ENCODE results near the gene ZNF22. TPM values are rescaled to one million over a fixed set of nuclear protein-coding genes. Genes with fewer than 3 reads are reported as not detected.
A peak's percentile ranks its signal among the peaks of the same experiment; 100 is the strongest.

The ZNF22 gene
- total RNA-seq, 4 donors from 2014 or later = 3.6 to 14.5 (median 8.0) TPM

DNA sequence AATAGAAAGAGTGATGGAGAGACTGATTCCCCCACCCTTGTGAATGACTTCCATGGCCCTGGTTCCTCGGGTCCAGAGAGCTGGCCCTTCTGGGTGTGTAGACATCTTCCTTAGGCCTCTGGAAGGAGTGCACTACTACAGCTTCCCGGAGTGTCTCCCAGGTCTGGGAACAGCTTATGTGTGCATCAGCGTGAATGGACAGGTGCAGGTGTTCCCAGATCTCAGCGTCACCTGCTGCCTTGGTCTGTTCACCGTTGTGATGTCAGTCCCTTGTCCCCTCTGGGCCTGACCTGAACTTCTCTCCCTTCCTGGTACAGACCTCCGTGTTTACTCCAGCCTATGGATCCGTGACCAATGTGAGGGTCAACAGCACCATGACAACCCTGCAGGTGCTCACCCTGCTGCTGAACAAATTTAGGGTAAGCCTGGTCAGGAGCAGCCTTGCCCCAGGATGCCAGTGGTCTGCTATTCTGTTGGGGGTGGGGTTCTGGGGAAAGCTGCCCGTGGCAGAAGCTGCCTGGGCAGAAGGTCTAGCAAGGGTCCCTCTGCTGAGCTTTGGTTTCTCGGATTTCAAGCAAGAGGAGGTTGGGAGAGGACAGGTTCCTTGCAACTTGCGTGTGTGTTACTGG lies 11.7 kb upstream of the ZNF22 start:
- Histone ChIP-seq H3K36me3 (peaks cover 0 to 5% (median 0%) of the 10 kb centered on the region in 3 donors), H3K4me1 (peaks cover 7 to 77% (median 63%) of the 10 kb centered on the region in 3 donors)
- TF ChIP-seq, protein P1, sequence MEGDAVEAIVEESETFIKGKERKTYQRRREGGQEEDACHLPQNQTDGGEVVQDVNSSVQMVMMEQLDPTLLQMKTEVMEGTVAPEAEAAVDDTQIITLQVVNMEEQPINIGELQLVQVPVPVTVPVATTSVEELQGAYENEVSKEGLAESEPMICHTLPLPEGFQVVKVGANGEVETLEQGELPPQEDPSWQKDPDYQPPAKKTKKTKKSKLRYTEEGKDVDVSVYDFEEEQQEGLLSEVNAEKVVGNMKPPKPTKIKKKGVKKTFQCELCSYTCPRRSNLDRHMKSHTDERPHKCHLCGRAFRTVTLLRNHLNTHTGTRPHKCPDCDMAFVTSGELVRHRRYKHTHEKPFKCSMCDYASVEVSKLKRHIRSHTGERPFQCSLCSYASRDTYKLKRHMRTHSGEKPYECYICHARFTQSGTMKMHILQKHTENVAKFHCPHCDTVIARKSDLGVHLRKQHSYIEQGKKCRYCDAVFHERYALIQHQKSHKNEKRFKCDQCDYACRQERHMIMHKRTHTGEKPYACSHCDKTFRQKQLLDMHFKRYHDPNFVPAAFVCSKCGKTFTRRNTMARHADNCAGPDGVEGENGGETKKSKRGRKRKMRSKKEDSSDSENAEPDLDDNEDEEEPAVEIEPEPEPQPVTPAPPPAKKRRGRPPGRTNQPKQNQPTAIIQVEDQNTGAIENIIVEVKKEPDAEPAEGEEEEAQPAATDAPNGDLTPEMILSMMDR (IDR thresholded peaks at IDR 0.05) = no peak
- no peak for TF ChIP-seq POLR2A (IDR thresholded peaks at IDR 0.05)

DNA sequence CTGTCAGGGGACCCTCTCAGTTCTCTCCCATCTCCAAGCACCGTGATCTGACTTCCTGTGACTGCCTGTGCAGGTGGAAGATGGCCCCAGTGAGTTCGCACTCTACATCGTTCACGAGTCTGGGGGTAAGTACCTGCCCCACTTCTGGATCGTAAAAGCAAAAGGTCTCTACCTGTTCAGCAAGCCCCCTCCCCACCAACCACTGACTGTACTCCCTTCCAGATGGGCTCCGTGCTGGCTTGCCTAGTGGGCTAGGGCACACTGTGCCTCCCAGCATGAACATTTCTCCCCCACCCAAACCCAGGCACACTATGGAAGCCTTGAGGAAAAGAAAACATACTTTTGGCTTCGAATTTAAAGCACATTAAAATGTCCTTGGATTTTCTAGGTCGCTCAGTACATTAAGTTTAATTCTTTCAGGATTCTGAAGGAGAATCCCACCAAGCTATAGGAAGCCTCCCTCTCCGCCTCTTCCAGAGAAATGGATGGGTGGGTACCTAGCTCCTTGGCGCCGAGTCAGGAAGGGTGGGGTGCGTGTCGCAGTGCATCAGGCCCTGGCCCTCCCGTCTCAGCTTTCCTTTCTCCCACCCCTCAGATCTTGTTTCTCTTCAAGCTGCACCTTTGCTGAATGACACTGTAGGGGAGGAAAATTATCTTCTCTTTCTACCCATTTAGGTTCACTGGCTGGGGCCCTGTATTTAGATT lies 11.0 kb upstream of the ZNF22 start:
- Histone ChIP-seq H3K4me3 (no peak overlapping the region), H3K36me3 (peaks cover 0 to 5% (median 0%) of the 10 kb centered on the region in 3 donors), H3K9me3 (no peaks in the 10 kb centered on the region), H3K27me3 (peaks cover 0 to 4% (median 0%) of the 10 kb centered on the region in 4 donors), H3K4me1 (peaks cover 5 to 76% (median 63%) of the 10 kb centered on the region in 3 donors), H3K27ac (peak overlapping the region in 2 of 4 donors; percentile 54 to 96)
- DNase-seq = no peak
- TF ChIP-seq POLR2A (IDR thresholded peaks at IDR 0.05) = no peak
- TF ChIP-seq, protein P1 (IDR thresholded peaks at IDR 0.05) = no peak
- 79 to 80% methylated on average over 8 to 14 of the region's 14 CpGs for WGBS, 2 donors
- intact Hi-C loops (cut with DNase I) = no loop called here

More for the DNA sequence above, 11.7 kb upstream of the ZNF22 start:
- WGBS, 2 donors = 83 to 92% methylated on average over 5 to 7 of the region's 10 CpGs
- intact Hi-C loops (cut with DNase I) = no loop called here
- Histone ChIP-seq H3K27ac (no peak overlapping the region), H3K27me3 (peaks cover 0 to 4% (median 0%) of the 10 kb centered on the region in 4 donors), H3K9me3 (no peaks in the 10 kb centered on the region), H3K4me3 (no peak overlapping the region)
- DNase-seq = no peak

GRCh38 chr10:44990302-44990655 lies 10.4 kb upstream of the ZNF22 start:
- TF ChIP-seq, protein P1 (IDR thresholded peaks at IDR 0.05) = no peak
- TF ChIP-seq POLR2A (IDR thresholded peaks at IDR 0.05) = no peak
- intact Hi-C loops (cut with DNase I) = no loop called here
- WGBS, 2 donors = 42 to 71% methylated on average over 8 of the region's 8 CpGs
- Histone ChIP-seq H3K4me3 (no peak overlapping the region), H3K27me3 (peaks cover 0 to 4% (median 0%) of the 10 kb centered on the region in 4 donors), H3K9me3 (no peaks in the 10 kb centered on the region), H3K27ac (peak overlapping the region in 2 of 4 donors; percentile 54 to 96), H3K4me1 (peaks cover 0 to 76% (median 63%) of the 10 kb centered on the region in 3 donors), H3K36me3 (peaks cover 0 to 5% (median 0%) of the 10 kb centered on the region in 3 donors)
- no peak for DNase-seq

- peaks cover 0 to 5% (median 0%) of the 10 kb centered on the region in 3 donors for H3K36me3 ChIP-seq
- peaks cover 0 to 4% (median 0%) of the 10 kb centered on the region in 4 donors for H3K27me3 ChIP-seq
- WGBS, 2 donors = 93 to 100% methylated on average over 3 to 7 of the region's 7 CpGs
- H3K4me1 ChIP-seq = peaks cover 5 to 76% (median 63%) of the 10 kb centered on the region in 3 donors
- H3K9me3 ChIP-seq = no peaks in the 10 kb centered on the region
- no peak overlapping the region for H3K4me3 ChIP-seq
- no peak for TF ChIP-seq POLR2A (IDR thresholded peaks at IDR 0.05)
- TF ChIP-seq, protein P1 (IDR thresholded peaks at IDR 0.05) = no peak
- DNase-seq = no peak
- peak overlapping the region in 3 of 4 donors; percentile 23 to 96 (median 59) for H3K27ac ChIP-seq
- intact Hi-C loops (cut with DNase I) = no loop called here
Measured at GRCh38 chr10:44990965-44991364, 9.8 kb upstream of the ZNF22 start.

DNA sequence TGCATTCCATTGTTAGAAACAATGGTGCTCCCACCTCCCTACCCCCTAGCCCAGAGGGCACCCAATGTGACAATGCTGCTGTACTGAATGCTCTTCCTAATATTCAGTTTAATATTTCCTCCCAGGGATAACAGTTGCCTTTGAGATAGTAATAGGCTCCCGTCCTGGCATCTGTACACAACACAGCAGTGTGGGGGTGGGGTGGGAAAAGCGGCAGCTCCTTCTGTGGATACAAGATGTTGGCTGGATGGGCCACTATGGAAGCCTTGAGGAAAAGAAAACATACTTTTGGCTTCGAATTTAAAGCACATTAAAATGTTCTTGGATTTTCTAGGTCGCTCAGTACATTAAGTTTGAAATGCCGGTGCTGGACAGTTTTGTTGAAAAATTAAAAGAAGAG lies 9.2 kb upstream of the ZNF22 start:
- intact Hi-C loops (cut with DNase I) = no loop called here
- Histone ChIP-seq H3K36me3 (peaks cover 0 to 5% (median 0%) of the 10 kb centered on the region in 3 donors), H3K4me1 (peaks cover 10 to 76% (median 67%) of the 10 kb centered on the region in 3 donors), H3K4me3 (no peak overlapping the region), H3K27ac (peak overlapping the region in 3 of 4 donors; percentile 23 to 96 (median 59)), H3K27me3 (peaks cover 0 to 4% (median 0%) of the 10 kb centered on the region in 4 donors), H3K9me3 (no peaks in the 10 kb centered on the region)
- no peak for TF ChIP-seq POLR2A (IDR thresholded peaks at IDR 0.05)
- TF ChIP-seq, protein P1 (IDR thresholded peaks at IDR 0.05) = no peak
- 47 to 65% methylated on average over 5 of the region's 5 CpGs for WGBS, 2 donors
- no peak for DNase-seq
